SIG-M5 (cell line): ENCODE measurements around the gene ARHGAP5.
"Not testable (repeated sequence)": the region's sequence is repeated elsewhere in the genome, so short reads cannot be mapped to it uniquely, and the experiment has no call there.

Source experiments
- DNase-seq: peaks from one replicate; lab custom pipeline; 2025; lab: John Stamatoyannopoulos, UW

ARHGAP5 gene

GRCh38 chr14:32109676-32110547 is 32.8 kb downstream of the ARHGAP5 start:
- DNase-seq, result no peak

- DNase-seq, result no peak
Observed at GRCh38 chr14:32110548-32110896, 33.4 kb downstream of the ARHGAP5 start.

- no peak for DNase-seq
Observed at GRCh38 chr14:32121536-32121935, 44.4 kb downstream of the ARHGAP5 start.

- no peak for DNase-seq
Observed at GRCh38 chr14:32121948-32122347, 44.8 kb downstream of the ARHGAP5 start.

GRCh38 chr14:32126899-32127730 is 50.0 kb downstream of the ARHGAP5 start:
- DNase-seq, result not testable (repeated sequence)

GRCh38 chr14:32127731-32128654 is 50.9 kb downstream of the ARHGAP5 start:
- DNase-seq, result not testable (repeated sequence)

GRCh38 chr14:32128703-32129102 is 51.6 kb downstream of the ARHGAP5 start:
- DNase-seq, result no peak

- no peak for DNase-seq
Observed at GRCh38 chr14:32129124-32129523, 52.0 kb downstream of the ARHGAP5 start.

GRCh38 chr14:32131689-32132088 is 54.6 kb downstream of the ARHGAP5 start:
- DNase-seq, result not testable (repeated sequence)

- DNase-seq, result no peak
Observed at GRCh38 chr14:32134448-32135097, 57.5 kb downstream of the ARHGAP5 start.

- no peak for DNase-seq
Observed at GRCh38 chr14:32136027-32136825, 59.1 kb downstream of the ARHGAP5 start.

- DNase-seq, result no peak
Observed at GRCh38 chr14:32137313-32137712, 60.2 kb downstream of the ARHGAP5 start.

- DNase-seq, result no peak
Observed at GRCh38 chr14:32137892-32138291, 60.8 kb downstream of the ARHGAP5 start.

- no peak for DNase-seq
Observed at GRCh38 chr14:32142341-32142740, 65.2 kb downstream of the ARHGAP5 start.

- DNase-seq, result no peak
Observed at GRCh38 chr14:32142754-32143437, 65.8 kb downstream of the ARHGAP5 start.

- DNase-seq, result no peak
Observed at GRCh38 chr14:32150392-32150791, 73.3 kb downstream of the ARHGAP5 start.

GRCh38 chr14:32166029-32166428 is 88.9 kb downstream of the ARHGAP5 start:
- no peak for DNase-seq

- DNase-seq, result no peak
Observed at GRCh38 chr14:32166924-32167323, 89.8 kb downstream of the ARHGAP5 start.

GRCh38 chr14:32167907-32168306 is 90.8 kb downstream of the ARHGAP5 start:
- no peak for DNase-seq

GRCh38 chr14:32169191-32169590 is 92.1 kb downstream of the ARHGAP5 start:
- no peak for DNase-seq
